Measurements from ENCODE around the gene FAIM.

GRCh38 chr3:138657508-138657907 is 48.9 kb downstream of the FAIM start:
- TF ChIP-seq CTCF (conservative IDR thresholded peaks at IDR 0.05; ENCODE audit: low read depth in 2 of 2) (no peak), EZH2 (IDR thresholded peaks at IDR 0.05; ENCODE audit: low read depth, unreplicated experiment) (no peak), CREB1 (CRISPR knock-in tag; IDR thresholded peaks at IDR 0.05; ENCODE audit: low read depth) (no peak), POLR2AphosphoS5 (IDR thresholded peaks at IDR 0.05; ENCODE audit: low read depth) (no peak), NANOG (IDR thresholded peaks at IDR 0.05; ENCODE audit: borderline replicate concordance) (no peak), REST (IDR thresholded peaks at IDR 0.05; ENCODE audit: unreplicated experiment) (no peak)

Data from GM23338 (cell line).